ENCODE measurements around the gene GJB3.
"Not testable (repeated sequence)": the region's sequence is repeated elsewhere in the genome, so short reads cannot be mapped to it uniquely, and the experiment has no call there.

The GJB3 gene

GRCh38 chr1:34786521-34787325 is 5.7 kb downstream of the GJB3 start:
- DNase-seq, result peak; percentile 32

GRCh38 chr1:34787461-34788420 is 6.7 kb downstream of the GJB3 start:
- DNase-seq, result no peak

GRCh38 chr1:34790985-34791384 is 10.0 kb downstream of the GJB3 start:
- no peak for DNase-seq

- no peak for DNase-seq
Observed at GRCh38 chr1:34792424-34792823, 11.4 kb downstream of the GJB3 start.

- no peak for DNase-seq
Observed at GRCh38 chr1:34792868-34793727, 12.1 kb downstream of the GJB3 start, which contains the start of gene GJA4. GJA4 (plus strand) TSS chr1:34792999; CDS start chr1:34794214, 1,215 bp downstream.

- DNase-seq, result no peak
Observed at GRCh38 chr1:34794001-34794789, 13.2 kb downstream of the GJB3 start.

GRCh38 chr1:34794790-34795180 is 13.8 kb downstream of the GJB3 start:
- no peak for DNase-seq

- DNase-seq, result no peak
Observed at GRCh38 chr1:34795916-34796315, 14.9 kb downstream of the GJB3 start.

- DNase-seq, result no peak
Observed at GRCh38 chr1:34796990-34797389, 16.0 kb downstream of the GJB3 start.

GRCh38 chr1:34800214-34800613 is 19.2 kb downstream of the GJB3 start:
- DNase-seq, result no peak

GRCh38 chr1:34803770-34804169 is 22.8 kb downstream of the GJB3 start:
- DNase-seq, result no peak

GRCh38 chr1:34806396-34806795 is 25.4 kb downstream of the GJB3 start:
- DNase-seq, result no peak

GRCh38 chr1:34808051-34808810 is 27.2 kb downstream of the GJB3 start:
- no peak for DNase-seq

- DNase-seq, result not testable (repeated sequence)
Observed at GRCh38 chr1:34810781-34811180, 29.8 kb downstream of the GJB3 start.

- no peak for DNase-seq
Observed at GRCh38 chr1:34816332-34816731, 35.3 kb downstream of the GJB3 start.

- DNase-seq, result no peak
Observed at GRCh38 chr1:34816778-34817177, 35.8 kb downstream of the GJB3 start.

GRCh38 chr1:34818862-34819261 is 37.8 kb downstream of the GJB3 start:
- not testable (repeated sequence) for DNase-seq

GRCh38 chr1:34822202-34822601 is 41.2 kb downstream of the GJB3 start:
- no peak for DNase-seq

- DNase-seq, result no peak
Observed at GRCh38 chr1:34824817-34825454, 43.9 kb downstream of the GJB3 start.

GRCh38 chr1:34825455-34826091 is 44.6 kb downstream of the GJB3 start:
- DNase-seq, result no peak
